Measurements from ENCODE around the gene IL17RD. TPM values are rescaled to one million over a fixed set of nuclear protein-coding genes. Genes with fewer than 3 reads are reported as not detected.

Gene IL17RD
- total RNA-seq, 5 donors from 2014 or later (not counting 1 experiment from before 2014, with no cell fraction given) = 0.05 to 0.38 (median 0.10) TPM; not detected in 1

GRCh38 chr3:57160765-57161538 is 4.2 kb downstream of the IL17RD start:
- Mint-ChIP-seq H3K4me3 (no peak overlapping the region), H3K4me1 (peaks cover 19 to 33% (median 19%) of the 10 kb centered on the region in 3 donors), H3K36me3 (no peaks in the 10 kb centered on the region), H3K9me3 (no peaks in the 10 kb centered on the region), H3K27ac (no peak overlapping the region), H3K27me3 (peaks cover 42 to 49% of the 10 kb centered on the region in 2 donors)
- Histone ChIP-seq H3K9me3 (no peaks in the 10 kb centered on the region), H3K36me3 (ENCODE audit: control insufficient read depth in 2 of 2, extremely low read depth in 1 of 2, insufficient read depth in 1 of 2, low read length in 1 of 2) (no peaks in the 10 kb centered on the region), H3K4me3 (ENCODE audit: control insufficient read depth in 1 of 2, extremely low read depth in 1 of 2, low read length in 1 of 2) (no peak overlapping the region), H3K27me3 (replicated peaks in 1 of 2; ENCODE audit: control insufficient read depth in 2 of 2, extremely low read depth in 1 of 2, insufficient read depth in 2 of 2, low read length in 1 of 2) (peaks cover 20 to 41% of the 10 kb centered on the region in 2 experiments), H3K4me1 (ENCODE audit: control insufficient read depth in 1 of 2, extremely low read depth in 1 of 2, insufficient read depth in 2 of 2, low read length in 2 of 2) (peaks cover 4 to 19% of the 10 kb centered on the region in 2 experiments), H3K27ac (ENCODE audit: low read length) (no peak overlapping the region)
- ChIA-PET POLR2A (no interaction called here), CTCF (no interaction called here)
- no peak for ATAC-seq (replicated peaks in 1 of 4)
- no peak for DNase-seq
- WGBS (ENCODE audit: insufficient coverage) = 75% methylated on average over 1 of the region's 5 CpGs

DNA sequence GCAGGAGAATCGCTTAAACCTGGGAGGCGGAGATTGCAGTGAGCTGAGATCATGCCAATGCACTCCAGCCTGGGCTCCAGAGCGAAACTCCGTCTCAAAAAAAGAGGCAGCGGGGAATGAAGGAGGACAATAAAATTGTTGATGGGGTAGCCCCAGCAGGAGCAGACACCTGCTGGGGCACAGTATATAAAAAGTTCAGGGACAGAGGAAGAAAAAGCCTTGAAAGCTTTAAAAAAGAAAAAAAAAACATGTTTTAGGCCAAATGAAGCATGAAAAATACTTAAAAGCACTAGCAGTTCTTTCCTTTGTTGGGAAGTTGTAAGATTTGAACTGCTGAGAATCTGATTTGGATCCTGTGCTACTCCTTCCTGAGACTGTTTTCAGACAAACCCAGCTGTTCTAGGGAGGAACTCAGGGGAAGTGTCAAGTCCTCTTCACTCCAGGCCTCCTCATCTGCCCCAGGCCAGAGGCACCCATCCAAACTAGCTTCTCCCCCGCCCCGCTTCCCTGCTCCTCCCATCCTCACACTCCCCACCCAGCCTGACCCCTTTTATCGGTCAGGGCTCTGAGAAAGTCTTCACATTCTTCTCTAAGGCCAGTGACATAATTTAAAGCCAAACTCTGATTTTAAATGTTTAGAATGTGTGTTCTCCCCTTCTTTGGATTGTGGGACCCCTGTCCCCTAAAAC is 4.9 kb downstream of the IL17RD start:
- ATAC-seq (replicated peaks in 1 of 4) (no peak), DNase-seq (no peak)
- 92% methylated on average over 5 of the region's 8 CpGs for WGBS (ENCODE audit: insufficient coverage)
- Mint-ChIP-seq H3K4me3 (no peak overlapping the region), H3K9me3 (no peaks in the 10 kb centered on the region), H3K36me3 (no peaks in the 10 kb centered on the region), H3K27ac (no peak overlapping the region), H3K27me3 (peaks cover 41 to 47% of the 10 kb centered on the region in 2 donors), H3K4me1 (peaks cover 19 to 30% (median 19%) of the 10 kb centered on the region in 3 donors)
- no peaks in the 10 kb centered on the region for H3K9me3 ChIP-seq
- H3K4me3 ChIP-seq (ENCODE audit: control insufficient read depth in 1 of 2, extremely low read depth in 1 of 2, low read length in 1 of 2) = no peak overlapping the region
- peaks cover 20 to 37% of the 10 kb centered on the region in 2 experiments for H3K27me3 ChIP-seq (replicated peaks in 1 of 2; ENCODE audit: control insufficient read depth in 2 of 2, extremely low read depth in 1 of 2, insufficient read depth in 2 of 2, low read length in 1 of 2)
- H3K36me3 ChIP-seq (ENCODE audit: control insufficient read depth in 2 of 2, extremely low read depth in 1 of 2, insufficient read depth in 1 of 2, low read length in 1 of 2) = no peaks in the 10 kb centered on the region
- CTCF ChIA-PET = interaction anchor here in 1 of 2 donors (0.6 kb wide), 1 partner anchor 752 kb away, joined by 3 read pairs; no protein-coding TSS in a partner anchor
- peaks cover 4 to 19% of the 10 kb centered on the region in 2 experiments for H3K4me1 ChIP-seq (ENCODE audit: control insufficient read depth in 1 of 2, extremely low read depth in 1 of 2, insufficient read depth in 2 of 2, low read length in 2 of 2)
- H3K27ac ChIP-seq (ENCODE audit: low read length) = no peak overlapping the region
- POLR2A ChIA-PET = no interaction called here

GRCh38 chr3:57158813-57159738 is 6.1 kb downstream of the IL17RD start:
- Mint-ChIP-seq H3K27me3 (peaks cover 46 to 50% of the 10 kb centered on the region in 2 donors), H3K4me3 (peak overlapping the region in 1 of 3 donors; percentile 19), H3K4me1 (peaks cover 14 to 26% (median 15%) of the 10 kb centered on the region in 3 donors), H3K36me3 (no peaks in the 10 kb centered on the region), H3K27ac (no peak overlapping the region), H3K9me3 (no peaks in the 10 kb centered on the region)
- Histone ChIP-seq H3K9me3 (no peaks in the 10 kb centered on the region), H3K27me3 (replicated peaks in 1 of 2; ENCODE audit: control insufficient read depth in 2 of 2, extremely low read depth in 1 of 2, insufficient read depth in 2 of 2, low read length in 1 of 2) (peaks cover 20 to 28% of the 10 kb centered on the region in 2 experiments), H3K36me3 (ENCODE audit: control insufficient read depth in 2 of 2, extremely low read depth in 1 of 2, insufficient read depth in 1 of 2, low read length in 1 of 2) (no peaks in the 10 kb centered on the region), H3K27ac (ENCODE audit: low read length) (no peak overlapping the region), H3K4me3 (ENCODE audit: control insufficient read depth in 1 of 2, extremely low read depth in 1 of 2, low read length in 1 of 2) (no peak overlapping the region), H3K4me1 (ENCODE audit: control insufficient read depth in 1 of 2, extremely low read depth in 1 of 2, insufficient read depth in 2 of 2, low read length in 2 of 2) (peaks cover 0 to 10% of the 10 kb centered on the region in 2 experiments)
- ChIA-PET POLR2A (interaction anchor here in 1 of 2 donors (0.7 kb wide), 1 partner anchor 49 kb away, joined by 6 read pairs; no protein-coding TSS in a partner anchor), CTCF (interaction anchor here in 1 of 2 donors (1.0 kb wide), 1 partner anchor 51 kb away, joined by 3 read pairs; no protein-coding TSS in a partner anchor)
- DNase-seq = peak in 2 of 35 experiments; percentile 6 to 14
- 80% methylated on average over 1 of the region's 8 CpGs for WGBS (ENCODE audit: insufficient coverage)
- ATAC-seq (replicated peaks in 1 of 4) = peak in 3 of 4 experiments; percentile 32 to 48 (median 38)

DNA sequence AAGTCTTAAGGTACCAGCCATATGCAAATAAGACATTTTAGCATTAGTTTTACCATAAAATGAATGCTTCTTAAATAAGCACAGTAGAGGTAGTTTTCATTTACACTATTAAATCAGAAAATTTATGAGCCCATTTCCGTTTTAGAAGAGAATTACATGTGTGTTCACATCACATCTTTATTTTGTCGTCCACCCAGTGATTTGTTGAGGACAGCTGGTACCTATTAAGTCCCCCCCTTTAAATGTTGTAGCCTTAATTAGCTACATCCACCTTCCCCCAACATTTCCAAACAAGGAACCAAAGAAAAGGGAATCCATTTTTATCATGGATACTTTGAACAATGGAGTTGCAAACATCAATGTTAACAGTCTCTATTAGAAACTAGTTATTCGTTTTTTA is 6.8 kb downstream of the IL17RD start:
- Histone ChIP-seq H3K9me3 (no peaks in the 10 kb centered on the region), H3K27me3 (replicated peaks in 1 of 2; ENCODE audit: control insufficient read depth in 2 of 2, extremely low read depth in 1 of 2, insufficient read depth in 2 of 2, low read length in 1 of 2) (peaks cover 20 to 23% of the 10 kb centered on the region in 2 experiments), H3K27ac (ENCODE audit: low read length) (no peak overlapping the region), H3K36me3 (ENCODE audit: control insufficient read depth in 2 of 2, extremely low read depth in 1 of 2, insufficient read depth in 1 of 2, low read length in 1 of 2) (no peaks in the 10 kb centered on the region), H3K4me3 (ENCODE audit: control insufficient read depth in 1 of 2, extremely low read depth in 1 of 2, low read length in 1 of 2) (no peak overlapping the region), H3K4me1 (ENCODE audit: control insufficient read depth in 1 of 2, extremely low read depth in 1 of 2, insufficient read depth in 2 of 2, low read length in 2 of 2) (peaks cover 0 to 7% of the 10 kb centered on the region in 2 experiments)
- peak overlapping the region in 1 of 2 donors; percentile 47 for H3K27ac Mint-ChIP-seq
- peaks cover 40 to 52% of the 10 kb centered on the region in 2 donors for H3K27me3 Mint-ChIP-seq
- peaks cover 11 to 21% (median 12%) of the 10 kb centered on the region in 3 donors for H3K4me1 Mint-ChIP-seq
- no peaks in the 10 kb centered on the region for H3K9me3 Mint-ChIP-seq
- no peak overlapping the region for H3K4me3 Mint-ChIP-seq
- ATAC-seq (replicated peaks in 1 of 4) = no peak
- CTCF ChIA-PET = interaction anchor here in 1 of 2 donors (1.0 kb wide), 1 partner anchor 51 kb away, joined by 3 read pairs; no protein-coding TSS in a partner anchor
- no peaks in the 10 kb centered on the region for H3K36me3 Mint-ChIP-seq
- POLR2A ChIA-PET = no interaction called here
- no peak for DNase-seq
- WGBS (ENCODE audit: insufficient coverage) = 80% methylated on average over 1 of the region's 3 CpGs

DNA sequence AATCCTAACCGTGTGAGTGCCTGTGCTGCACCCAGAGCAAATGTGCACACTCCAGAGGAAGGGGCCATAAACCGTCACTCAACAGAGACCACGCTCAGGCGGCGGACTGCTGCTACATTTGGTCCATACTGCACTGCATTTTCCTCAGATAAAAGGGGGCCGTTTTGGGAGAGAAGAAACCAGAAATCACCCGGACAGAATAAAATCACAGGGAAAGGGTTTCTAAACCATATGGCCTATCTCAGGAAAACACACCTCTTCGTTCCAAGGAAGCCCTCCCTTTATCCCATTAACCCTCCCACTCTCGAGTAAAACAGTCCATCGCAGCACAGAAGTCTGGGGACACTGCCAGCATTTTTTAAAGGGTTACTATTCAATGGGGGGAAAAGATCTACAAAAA is 7.6 kb downstream of the IL17RD start:
- Histone ChIP-seq H3K4me1 (ENCODE audit: control insufficient read depth in 1 of 2, extremely low read depth in 1 of 2, insufficient read depth in 2 of 2, low read length in 2 of 2) (peaks cover 0 to 7% of the 10 kb centered on the region in 2 experiments), H3K36me3 (ENCODE audit: control insufficient read depth in 2 of 2, extremely low read depth in 1 of 2, insufficient read depth in 1 of 2, low read length in 1 of 2) (no peaks in the 10 kb centered on the region), H3K4me3 (ENCODE audit: control insufficient read depth in 1 of 2, extremely low read depth in 1 of 2, low read length in 1 of 2) (no peak overlapping the region), H3K9me3 (no peaks in the 10 kb centered on the region), H3K27ac (ENCODE audit: low read length) (no peak overlapping the region), H3K27me3 (replicated peaks in 1 of 2; ENCODE audit: control insufficient read depth in 2 of 2, extremely low read depth in 1 of 2, insufficient read depth in 2 of 2, low read length in 1 of 2) (peaks cover 16 to 17% of the 10 kb centered on the region in 2 experiments)
- no peak for ATAC-seq (replicated peaks in 1 of 4)
- POLR2A ChIA-PET = no interaction called here
- no peak overlapping the region for H3K4me3 Mint-ChIP-seq
- H3K9me3 Mint-ChIP-seq = no peaks in the 10 kb centered on the region
- H3K27ac Mint-ChIP-seq = no peak overlapping the region
- peaks cover 32 to 49% of the 10 kb centered on the region in 2 donors for H3K27me3 Mint-ChIP-seq
- H3K4me1 Mint-ChIP-seq = peaks cover 11 to 16% (median 12%) of the 10 kb centered on the region in 3 donors
- H3K36me3 Mint-ChIP-seq = no peaks in the 10 kb centered on the region
- WGBS (ENCODE audit: insufficient coverage) = 63% methylated on average over 7 of the region's 10 CpGs
- CTCF ChIA-PET = no interaction called here
- DNase-seq = no peak

DNA sequence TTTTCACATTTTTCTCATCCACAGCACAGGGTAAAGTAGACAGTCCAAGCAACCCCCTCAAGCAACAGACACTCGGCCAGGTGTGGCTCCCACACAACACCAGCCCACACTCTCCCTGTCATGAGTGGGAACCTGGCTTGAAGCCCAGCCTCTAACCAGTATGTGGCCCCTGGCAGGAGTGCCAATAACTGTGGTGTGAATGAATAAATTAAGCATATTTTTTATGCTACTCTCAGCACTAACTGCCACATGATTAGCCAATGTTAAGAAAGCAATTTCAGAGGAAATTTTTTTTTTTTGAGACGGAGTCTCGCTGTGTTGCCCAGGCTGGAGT is 9.9 kb downstream of the IL17RD start:
- H3K4me1 ChIP-seq (ENCODE audit: control insufficient read depth in 1 of 2, extremely low read depth in 1 of 2, insufficient read depth in 2 of 2, low read length in 2 of 2) = peaks cover 0 to 7% of the 10 kb centered on the region in 2 experiments
- no peaks in the 10 kb centered on the region for H3K36me3 ChIP-seq (ENCODE audit: control insufficient read depth in 2 of 2, extremely low read depth in 1 of 2, insufficient read depth in 1 of 2, low read length in 1 of 2)
- no peak overlapping the region for H3K4me3 ChIP-seq (ENCODE audit: control insufficient read depth in 1 of 2, extremely low read depth in 1 of 2, low read length in 1 of 2)
- H3K27ac ChIP-seq (ENCODE audit: low read length) = no peak overlapping the region
- ChIA-PET CTCF (no interaction called here), POLR2A (no interaction called here)
- Mint-ChIP-seq H3K4me1 (peaks cover 11 to 13% (median 12%) of the 10 kb centered on the region in 3 donors), H3K9me3 (no peaks in the 10 kb centered on the region), H3K27ac (no peak overlapping the region), H3K36me3 (no peaks in the 10 kb centered on the region), H3K4me3 (no peak overlapping the region), H3K27me3 (peaks cover 38 to 42% of the 10 kb centered on the region in 2 donors)
- peaks cover 11% of the 10 kb centered on the region in 2 experiments for H3K27me3 ChIP-seq (replicated peaks in 1 of 2; ENCODE audit: control insufficient read depth in 2 of 2, extremely low read depth in 1 of 2, insufficient read depth in 2 of 2, low read length in 1 of 2)
- no peak for DNase-seq
- no peaks in the 10 kb centered on the region for H3K9me3 ChIP-seq
- no peak for ATAC-seq (replicated peaks in 1 of 4)
- no CpG with 5 or more reads among the region's 3 CpGs for WGBS (ENCODE audit: insufficient coverage)
